Astrocyte (in vitro differentiated cells and primary cell): ENCODE measurements around the gene SLC1A1.

ENCODE experiments used
- EZH2 ChIP-seq: IDR thresholded peaks from 2 replicates; pipeline ENCODE4 v1.6.1; 2012; ENCODE audit warnings: mild to moderate bottlenecking, low read length, inconsistent platforms; ENCODE audit not compliant: insufficient read depth
- TF ChIP-seq, protein P1 (sequence below): IDR thresholded peaks from 2 replicates; pipeline ENCODE4 v1.5.1; 2011; ENCODE audit warnings: low read depth, mild to moderate bottlenecking, inconsistent platforms, low read length, moderate library complexity; ENCODE audit not compliant: insufficient read depth

DNA sequence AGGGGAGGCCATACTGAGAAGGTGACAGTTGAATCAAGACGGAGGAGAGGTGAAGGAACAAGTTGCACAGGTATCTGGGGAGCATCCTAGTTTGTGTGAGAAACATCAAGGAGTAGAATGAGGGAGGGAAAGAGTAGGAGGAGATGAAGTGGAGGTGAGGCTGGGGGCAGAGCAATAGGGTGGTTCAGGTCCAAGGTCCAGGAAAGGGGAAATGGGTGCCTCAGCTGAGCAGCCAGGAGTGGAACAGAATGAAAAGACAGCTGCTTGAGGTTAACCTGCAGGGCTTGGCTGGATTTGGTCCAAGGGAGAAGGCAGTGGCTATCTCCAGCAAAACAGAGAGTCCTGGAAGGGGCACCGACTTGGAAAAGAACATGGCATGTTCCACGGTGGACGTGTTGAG lies 5.3 kb downstream of the SLC1A1 start:
- TF ChIP-seq, protein P1, sequence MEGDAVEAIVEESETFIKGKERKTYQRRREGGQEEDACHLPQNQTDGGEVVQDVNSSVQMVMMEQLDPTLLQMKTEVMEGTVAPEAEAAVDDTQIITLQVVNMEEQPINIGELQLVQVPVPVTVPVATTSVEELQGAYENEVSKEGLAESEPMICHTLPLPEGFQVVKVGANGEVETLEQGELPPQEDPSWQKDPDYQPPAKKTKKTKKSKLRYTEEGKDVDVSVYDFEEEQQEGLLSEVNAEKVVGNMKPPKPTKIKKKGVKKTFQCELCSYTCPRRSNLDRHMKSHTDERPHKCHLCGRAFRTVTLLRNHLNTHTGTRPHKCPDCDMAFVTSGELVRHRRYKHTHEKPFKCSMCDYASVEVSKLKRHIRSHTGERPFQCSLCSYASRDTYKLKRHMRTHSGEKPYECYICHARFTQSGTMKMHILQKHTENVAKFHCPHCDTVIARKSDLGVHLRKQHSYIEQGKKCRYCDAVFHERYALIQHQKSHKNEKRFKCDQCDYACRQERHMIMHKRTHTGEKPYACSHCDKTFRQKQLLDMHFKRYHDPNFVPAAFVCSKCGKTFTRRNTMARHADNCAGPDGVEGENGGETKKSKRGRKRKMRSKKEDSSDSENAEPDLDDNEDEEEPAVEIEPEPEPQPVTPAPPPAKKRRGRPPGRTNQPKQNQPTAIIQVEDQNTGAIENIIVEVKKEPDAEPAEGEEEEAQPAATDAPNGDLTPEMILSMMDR, result no peak
- no peak for TF ChIP-seq EZH2
